ENCODE measurements around the gene LRPPRC. TPM values are rescaled to one million over a fixed set of nuclear protein-coding genes. Genes with fewer than 3 reads are reported as not detected.

The LRPPRC gene
- total RNA-seq, 4 donors from 2014 or later = 75.9 to 95.3 (median 81.5) TPM

DNA sequence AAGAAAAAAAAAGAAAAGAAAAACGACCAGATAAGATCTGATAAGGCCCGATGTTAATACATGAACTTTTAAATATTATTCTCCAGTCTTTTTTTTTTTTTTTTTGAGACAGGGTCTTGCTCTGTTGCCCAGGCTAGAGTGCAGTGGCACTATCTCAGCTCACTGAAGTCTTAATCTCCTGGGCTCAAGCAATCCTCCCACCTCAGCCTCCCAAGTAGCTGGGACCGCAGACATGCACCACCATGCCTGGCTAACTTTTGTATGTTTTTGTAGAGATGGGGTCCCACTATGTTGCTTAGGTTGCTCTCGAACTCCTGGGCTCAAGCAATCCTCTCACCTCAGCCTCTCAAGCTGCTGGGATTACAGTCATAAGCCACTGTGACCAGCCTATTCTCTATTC, 158.8 kb downstream of the LRPPRC start:
- in situ Hi-C loops (cut with MboI; ENCODE audit: low sequenced_read_pairs in 4 of 4) = no loop called here
- no peaks in the 10 kb centered on the region for H3K4me1 ChIP-seq
- H3K9me3 ChIP-seq = no peaks in the 10 kb centered on the region
- no peak for DNase-seq
- peaks cover under 1 to 2% (median 1%) of the 10 kb centered on the region in 3 donors for H3K27me3 ChIP-seq
- no peaks in the 10 kb centered on the region for H3K36me3 ChIP-seq
- intact Hi-C loops (cut with DNase I; ENCODE audit: low total_unique reads) = no loop called here
- no peak for ATAC-seq
- H3K27ac ChIP-seq = no peak overlapping the region
- H3K4me3 ChIP-seq = no peak overlapping the region
- TF ChIP-seq POLR2A (IDR thresholded peaks at IDR 0.05) = no peak
- TF ChIP-seq, protein P1, sequence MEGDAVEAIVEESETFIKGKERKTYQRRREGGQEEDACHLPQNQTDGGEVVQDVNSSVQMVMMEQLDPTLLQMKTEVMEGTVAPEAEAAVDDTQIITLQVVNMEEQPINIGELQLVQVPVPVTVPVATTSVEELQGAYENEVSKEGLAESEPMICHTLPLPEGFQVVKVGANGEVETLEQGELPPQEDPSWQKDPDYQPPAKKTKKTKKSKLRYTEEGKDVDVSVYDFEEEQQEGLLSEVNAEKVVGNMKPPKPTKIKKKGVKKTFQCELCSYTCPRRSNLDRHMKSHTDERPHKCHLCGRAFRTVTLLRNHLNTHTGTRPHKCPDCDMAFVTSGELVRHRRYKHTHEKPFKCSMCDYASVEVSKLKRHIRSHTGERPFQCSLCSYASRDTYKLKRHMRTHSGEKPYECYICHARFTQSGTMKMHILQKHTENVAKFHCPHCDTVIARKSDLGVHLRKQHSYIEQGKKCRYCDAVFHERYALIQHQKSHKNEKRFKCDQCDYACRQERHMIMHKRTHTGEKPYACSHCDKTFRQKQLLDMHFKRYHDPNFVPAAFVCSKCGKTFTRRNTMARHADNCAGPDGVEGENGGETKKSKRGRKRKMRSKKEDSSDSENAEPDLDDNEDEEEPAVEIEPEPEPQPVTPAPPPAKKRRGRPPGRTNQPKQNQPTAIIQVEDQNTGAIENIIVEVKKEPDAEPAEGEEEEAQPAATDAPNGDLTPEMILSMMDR (IDR thresholded peaks at IDR 0.05 in 4 of 5, conservative IDR thresholded peaks at IDR 0.05 in 1 of 5) = no peak

Other genes with a start within 250 kb of the LRPPRC start
- gene DYNC2LI1, start 221.9 kb downstream of the LRPPRC start, total RNA-seq = 10 to 100 TPM in 2 of 4 donors, 1 to 10 TPM in 2; 8.1 to 13.1 (median 10.2) TPM
- gene ABCG5, start 157.2 kb downstream of the LRPPRC start, total RNA-seq = not detected
- gene ABCG8, start 157.0 kb downstream of the LRPPRC start, total RNA-seq = under 1 TPM in 1 of 4 donors, not detected in 3; 0.07 TPM
- 100 to 1,000 TPM in 2 of 4 donors, 10 to 100 TPM in 2; 73.5 to 124 (median 101) TPM for gene PPM1B, start 172.9 kb upstream of the LRPPRC start, total RNA-seq

Data from gastrocnemius medialis (tissue), 4 donors.